Measurements from ENCODE around the gene SIGLEC8. TPM values are rescaled to one million over a fixed set of nuclear protein-coding genes. Genes with fewer than 3 reads are reported as not detected.

The SIGLEC8 gene
- total and polyA plus RNA-seq, 2 of the 8 experiments (the other 6 are each of a cell fraction or from before 2014, with no cell fraction given), result not detected

GRCh38 chr19:51488491-51488890 lies 30.2 kb upstream of the SIGLEC8 start:
- Histone ChIP-seq H3K79me1 (ENCODE audit: low read depth, low read length) (no peaks in the 10 kb centered on the region), H3K27ac (ENCODE audit: low read depth, low read length) (no peak overlapping the region), H3K9me3 (ENCODE audit: insufficient read depth in 2 of 2, low read depth in 1 of 2, low read length in 1 of 2) (peaks cover 56 to 78% of the 10 kb centered on the region in 2 experiments), H3K36me3 (ENCODE audit: control insufficient read depth in 2 of 4, insufficient read depth in 4 of 4, low read length in 3 of 4) (no peaks in the 10 kb centered on the region), H3K14ac (ENCODE audit: insufficient read length) (no peak overlapping the region), H2BK20ac (ENCODE audit: low read length) (no peak overlapping the region), H3K4me1 (replicated peaks in 1 of 4; ENCODE audit: control insufficient read depth in 3 of 4, insufficient read depth in 4 of 4, low read length in 3 of 4) (no peaks in the 10 kb centered on the region), H2BK12ac (ENCODE audit: low read depth, low read length) (no peak overlapping the region), H3K9ac (replicated peaks in 1 of 4; ENCODE audit: extremely low read depth in 1 of 4, low read depth in 3 of 4, low read length in 3 of 4) (no peak overlapping the region), H3K23ac (ENCODE audit: insufficient read length) (no peak overlapping the region), H2BK15ac (ENCODE audit: low read length) (no peak overlapping the region), H4K20me1 (replicated peaks in 1 of 2; ENCODE audit: control insufficient read depth in 1 of 2, insufficient read depth in 2 of 2, low read length in 2 of 2) (no peaks in the 10 kb centered on the region), H2BK120ac (replicated peaks; ENCODE audit: low read depth, low read length) (no peak overlapping the region), H4K91ac (replicated peaks; ENCODE audit: insufficient read length, low read length) (no peak overlapping the region), H2AK5ac (ENCODE audit: low read depth, low read length) (no peak overlapping the region), H3K56ac (replicated peaks; ENCODE audit: insufficient read length, low read depth, low read length) (no peak overlapping the region), H2AFZ (ENCODE audit: low read length) (no peak overlapping the region), H2BK5ac (ENCODE audit: low read depth, low read length) (no peak overlapping the region), H3K4me3 (ENCODE audit: extremely low read depth in 1 of 4, insufficient read depth in 2 of 4, low read depth in 3 of 4, low read length in 4 of 4) (no peak overlapping the region), H3K79me2 (ENCODE audit: control insufficient read depth in 1 of 2, insufficient read depth in 2 of 2, low read length in 2 of 2) (no peaks in the 10 kb centered on the region), H3K18ac (ENCODE audit: extremely low read depth, low read length) (no peak overlapping the region), H3K4me2 (ENCODE audit: insufficient read depth in 1 of 2, low read depth in 2 of 2, low read length in 2 of 2) (no peak overlapping the region), H4K5ac (ENCODE audit: insufficient read length, low read depth, low read length) (no peak overlapping the region), H3K4ac (replicated peaks; ENCODE audit: insufficient read length, low read depth, low read length) (no peak overlapping the region), H3K23me2 (ENCODE audit: low read depth, low read length) (no peaks in the 10 kb centered on the region; the same call in 1 of the 2 replicates), H3K27me3 (replicated peaks in 1 of 4; ENCODE audit: control insufficient read depth in 3 of 4, extremely low read depth in 1 of 4, insufficient read depth in 3 of 4, low read length in 3 of 4) (no peaks in the 10 kb centered on the region), H4K8ac (ENCODE audit: extremely low read depth, insufficient read depth, low read length) (no peak overlapping the region)
- FAIRE-seq (no peak), DNase-seq (ENCODE audit: low read depth in 1 of 2, low spot score in 2 of 2) (no peak)
- POLR2A ChIA-PET (ENCODE audit: partially characterized antibody), result no interaction called here
- CTCF ChIA-PET (ENCODE audit: partially characterized antibody), result interaction anchor here (0.5 to 1.9 kb wide), 2 partner anchors 15 to 51 kb away, joined by 3 to 7 read pairs; no protein-coding TSS in a partner anchor
- WGBS, 2 experiments (ENCODE audit: extremely low coverage in 1 of 2, insufficient coverage in 1 of 2, insufficient read length in 1 of 2, insufficient replicate concordance in 2 of 2, low coverage in 1 of 2, low lambda C conversion rate in 2 of 2, missing lambda C conversion rate in 1 of 2), result 70% methylated on average over 3 of the region's 3 CpGs; no CpG with 5 or more reads in 1 of the 2 experiments
- TF ChIP-seq TBP (IDR thresholded peaks at IDR 0.05; ENCODE audit: low read depth, low read length) (no peak), RAD21 (IDR thresholded peaks at IDR 0.05 in 1 of 2, conservative IDR thresholded peaks at IDR 0.05 in 1 of 2; ENCODE audit: low read depth in 2 of 2, low read length in 2 of 2) (no peak), CHD1 (IDR thresholded peaks at IDR 0.05; ENCODE audit: low read depth, low read length) (no peak), E2F6 (IDR thresholded peaks at IDR 0.05) (no peak), SIRT6 (IDR thresholded peaks at IDR 0.05; ENCODE audit: low read length) (no peak), KDM1A (IDR thresholded peaks at IDR 0.05; ENCODE audit: borderline replicate concordance, low read length) (no peak), ZNF274 (IDR thresholded peaks at IDR 0.05; ENCODE audit: borderline replicate concordance, extremely low read depth, low read length) (no peak), BRCA1 (IDR thresholded peaks at IDR 0.05; ENCODE audit: low read depth, low read length) (no peak), TAF1 (IDR thresholded peaks at IDR 0.05; ENCODE audit: low read depth, low read length) (no peak), CBX8 (IDR thresholded peaks at IDR 0.05; ENCODE audit: borderline replicate concordance, low read depth, low read length) (no peak), RNF2 (IDR thresholded peaks at IDR 0.05; ENCODE audit: borderline replicate concordance, low read depth, low read length, missing control alignments, poor library complexity, severe bottlenecking) (no peak), CTBP2 (IDR thresholded peaks at IDR 0.05; ENCODE audit: borderline replicate concordance, insufficient read depth, insufficient read length, low read length) (no peak), POU5F1 (IDR thresholded peaks at IDR 0.05; ENCODE audit: low read depth, low read length) (no peak), RBBP5 (IDR thresholded peaks at IDR 0.05; ENCODE audit: borderline replicate concordance, low read depth, low read length) (no peak)

Data from H1 (cell line).